Nucleus accumbens (tissue), 56 donors: ENCODE measurements around the gene NF1.
"Not testable (repeated sequence)": the region's sequence is repeated elsewhere in the genome, so short reads cannot be mapped to it uniquely, and the experiment has no call there.

Experiments
- DNase-seq, 56 donors: peaks; one replicate each; lab custom pipeline; 2025; lab: John Stamatoyannopoulos, UW

Gene NF1

GRCh38 chr17:31374503-31374902, 279.7 kb downstream of the NF1 start:
- no peak for DNase-seq

DNA sequence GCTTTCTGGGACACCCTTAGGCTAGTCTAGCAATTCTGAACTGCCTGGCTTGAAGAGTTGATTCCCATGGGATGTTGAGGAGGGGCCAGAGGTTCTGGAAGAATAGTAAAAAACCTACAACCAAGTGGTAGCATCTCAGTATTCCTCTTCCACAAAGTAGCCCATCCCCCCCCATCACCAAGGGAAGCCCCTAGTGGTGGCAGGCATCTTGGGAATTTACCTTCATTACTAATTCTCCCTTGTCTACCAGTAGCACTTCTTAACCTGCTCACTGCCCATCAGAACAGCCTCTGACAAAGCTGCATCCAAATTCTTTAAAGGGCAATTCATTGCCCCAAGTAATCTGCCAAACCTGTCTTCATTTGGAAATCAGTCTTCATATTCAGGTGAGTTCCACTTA, 283.9 kb downstream of the NF1 start:
- DNase-seq, result no peak

DNA sequence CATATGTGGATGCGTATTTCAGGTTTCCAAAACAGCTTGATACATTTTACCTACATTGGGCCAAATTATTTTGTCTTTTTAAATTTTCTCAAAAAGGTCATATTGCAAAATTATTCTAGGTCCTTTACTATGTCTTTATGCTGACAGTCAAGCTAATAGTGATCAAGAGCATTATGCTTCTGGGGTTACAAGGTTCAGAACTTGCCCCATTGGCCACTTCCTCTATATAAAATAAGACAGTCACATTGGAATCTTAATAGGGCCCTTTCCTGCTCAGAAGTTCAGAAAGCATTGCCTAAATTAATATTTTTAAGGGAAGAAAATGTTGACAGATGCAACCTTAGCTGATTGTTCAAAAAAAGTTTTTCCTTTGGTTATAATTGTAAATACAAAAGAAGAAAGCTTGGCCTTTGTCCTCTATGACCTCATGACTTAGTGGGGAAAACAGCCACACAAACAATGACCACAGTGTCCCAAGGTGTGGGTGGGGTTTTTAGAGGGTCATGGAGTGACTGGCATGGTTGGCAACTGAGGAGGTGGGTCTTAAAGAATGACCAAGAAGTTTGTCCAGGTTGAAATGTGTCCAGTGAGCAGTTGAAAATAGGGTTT, 284.9 kb downstream of the NF1 start:
- DNase-seq, result peak in 2 of 56 donors; percentile 3 to 12

DNA sequence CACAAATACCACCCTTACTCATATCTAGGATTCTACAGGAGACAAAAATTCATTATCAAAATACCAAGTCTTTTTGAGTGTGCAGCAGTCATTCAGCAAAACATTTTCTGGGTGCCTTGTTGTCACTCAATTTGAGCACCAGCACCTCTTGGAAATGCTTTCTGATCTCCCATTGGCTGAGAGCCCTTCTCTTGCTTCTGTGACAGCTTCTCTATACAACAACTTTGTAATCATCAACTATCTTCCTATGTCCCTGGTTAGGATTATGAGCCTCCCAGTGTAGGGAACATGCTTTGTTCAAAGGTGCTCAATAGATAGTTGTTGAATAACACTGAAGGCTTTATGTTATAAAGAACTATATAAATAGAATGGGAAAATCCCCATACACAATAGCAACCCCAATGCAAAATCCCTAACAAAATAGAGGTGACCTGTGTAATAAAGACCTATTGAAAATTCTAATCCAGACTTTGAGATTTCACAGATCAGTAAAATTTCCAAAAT, 286.4 kb downstream of the NF1 start:
- DNase-seq, result no peak

DNA sequence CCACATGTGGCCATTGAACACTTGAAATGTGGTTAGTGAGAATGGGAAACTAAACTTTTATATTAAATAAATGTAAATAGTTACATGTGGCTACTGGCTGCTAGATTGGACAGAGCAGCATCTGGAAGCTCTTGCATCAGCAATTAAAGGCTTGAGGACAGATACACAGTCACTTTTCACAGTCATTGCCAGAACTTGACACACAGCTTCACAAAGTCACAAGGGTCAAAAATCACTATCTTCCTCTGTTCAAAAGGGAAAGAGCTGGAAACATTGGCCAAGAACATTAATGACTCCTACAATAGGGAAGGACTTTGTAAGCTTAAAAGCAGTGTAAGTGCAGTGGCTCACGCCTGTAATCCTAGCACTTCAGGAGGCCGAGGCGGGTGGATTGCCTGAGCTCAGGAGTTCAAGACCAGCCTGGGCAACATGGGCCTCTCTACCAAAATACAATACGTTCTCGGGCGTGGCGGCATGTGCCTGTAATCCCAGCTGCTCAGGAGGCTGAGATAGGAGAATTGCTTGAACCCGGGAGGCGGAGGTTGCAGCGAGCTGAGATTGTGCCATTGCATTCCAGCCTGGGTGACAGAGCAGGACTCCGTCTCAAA, 288.0 kb downstream of the NF1 start:
- not testable (repeated sequence) for DNase-seq

DNA sequence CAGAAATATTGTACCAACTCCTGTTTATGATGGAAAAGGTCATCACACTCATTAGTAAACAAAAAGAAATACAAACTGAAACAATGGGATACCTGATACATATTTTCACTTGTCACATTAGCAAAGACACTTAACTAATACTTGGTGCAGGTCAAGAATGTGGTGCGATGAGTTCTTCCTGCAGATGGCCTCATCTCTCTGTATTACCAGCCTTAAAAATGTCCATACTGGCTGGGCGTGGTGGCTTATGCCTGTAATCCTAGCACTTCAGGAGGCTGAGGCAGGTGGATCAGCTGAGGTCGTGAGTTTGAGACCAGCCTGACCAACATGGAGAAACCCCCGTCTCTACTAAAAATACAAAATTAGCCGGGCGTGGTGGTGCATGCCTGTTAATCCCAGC, 288.7 kb downstream of the NF1 start:
- DNase-seq, result not testable (repeated sequence)

DNA sequence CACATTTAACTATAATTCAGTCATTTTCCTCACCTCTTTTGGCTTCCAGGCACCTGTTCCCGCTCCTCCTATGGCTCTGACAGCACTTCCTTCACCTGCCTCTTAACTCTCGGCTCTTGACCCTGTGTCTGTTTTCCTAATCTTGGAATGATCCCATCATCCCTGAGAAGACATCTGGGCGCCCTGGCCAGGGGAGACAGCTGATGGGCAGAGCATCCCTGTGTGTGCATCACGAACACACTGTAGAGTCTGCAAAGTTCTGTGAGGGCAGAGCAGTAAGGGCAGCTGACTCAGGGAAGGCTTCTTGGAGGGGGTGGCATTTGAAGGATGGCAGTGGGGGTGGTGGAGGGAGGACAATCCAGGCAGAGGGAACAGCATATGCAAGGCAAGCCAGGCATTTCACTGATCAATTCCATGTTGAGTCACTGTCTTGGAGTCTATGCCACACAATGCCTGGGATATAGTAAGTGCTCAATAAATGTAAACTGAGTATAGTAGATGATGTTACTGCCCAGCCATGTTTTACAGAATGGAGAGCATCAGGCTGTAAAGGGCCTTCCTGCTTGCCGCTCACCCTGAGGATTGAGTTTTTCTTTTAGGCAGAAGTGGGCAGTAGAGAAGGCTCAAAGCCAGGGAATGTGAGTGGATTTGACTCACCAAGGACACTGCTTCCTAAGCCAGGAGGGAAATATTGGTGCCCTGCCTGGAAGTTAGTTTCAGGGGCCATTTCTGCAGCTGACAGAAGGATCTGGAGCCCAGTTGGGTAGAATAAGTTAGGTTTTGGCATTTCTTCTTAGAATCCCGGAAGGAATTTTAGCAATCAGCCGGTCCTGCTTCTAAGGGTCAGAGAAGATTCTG, 290.9 kb downstream of the NF1 start:
- no peak for DNase-seq

- no peak for DNase-seq
These were observed 291.8 kb downstream of the NF1 start for GRCh38 chr17:31386542-31387075.

- DNase-seq, result no peak
These were observed 292.7 kb downstream of the NF1 start for GRCh38 chr17:31387438-31387837.

- no peak for DNase-seq
These were observed 293.6 kb downstream of the NF1 start for GRCh38 chr17:31388351-31388750.

DNA sequence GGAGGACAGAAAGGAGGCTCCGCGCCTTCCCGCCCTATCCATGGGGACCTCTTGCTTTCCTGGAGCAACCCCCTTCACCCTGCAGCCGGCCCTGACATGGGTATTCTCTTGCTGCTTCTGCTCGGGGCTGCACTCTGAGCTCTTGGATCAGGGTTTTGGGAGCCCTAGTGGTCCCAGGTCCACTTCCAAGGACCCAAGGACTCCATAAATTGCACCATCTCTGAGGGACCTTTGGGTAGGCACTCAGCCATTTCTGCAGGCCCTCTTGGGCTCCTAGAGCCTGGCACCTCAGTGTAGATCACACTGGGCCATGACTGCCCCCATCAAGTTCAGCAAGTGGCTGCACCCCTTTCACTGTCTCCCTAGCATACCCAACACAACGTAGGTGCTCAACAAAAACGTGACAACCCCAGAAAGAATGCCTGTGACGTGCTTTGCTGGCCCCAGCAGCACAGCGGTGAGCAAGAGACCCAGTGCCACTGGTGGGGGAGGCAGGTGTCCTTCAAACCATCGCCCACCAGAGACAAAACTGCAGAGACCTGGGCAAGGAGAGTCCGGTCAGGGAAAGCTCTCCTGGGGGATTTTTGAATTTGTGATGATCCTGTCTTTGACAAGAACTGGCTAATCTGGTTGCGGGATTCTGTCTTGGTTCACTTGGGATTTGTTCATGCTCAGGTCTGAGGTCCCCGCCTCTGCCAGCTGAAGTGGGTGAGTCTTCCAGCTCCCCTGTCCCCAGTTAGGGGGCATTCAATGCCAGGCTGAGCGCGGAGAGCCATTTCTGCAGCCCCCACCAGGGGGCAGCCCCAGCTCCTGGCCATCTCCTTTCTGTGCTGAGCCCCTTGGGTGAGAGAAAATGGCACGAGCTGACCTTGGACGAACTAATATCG, 294.2 kb downstream of the NF1 start:
- DNase-seq, result peak in 38 of 56 donors; percentile 15 to 72 (median 32)

- DNase-seq, result no peak
These were observed 295.0 kb downstream of the NF1 start for GRCh38 chr17:31389657-31390381.

- no peak for DNase-seq
These were observed 295.6 kb downstream of the NF1 start for GRCh38 chr17:31390426-31390747.

DNA sequence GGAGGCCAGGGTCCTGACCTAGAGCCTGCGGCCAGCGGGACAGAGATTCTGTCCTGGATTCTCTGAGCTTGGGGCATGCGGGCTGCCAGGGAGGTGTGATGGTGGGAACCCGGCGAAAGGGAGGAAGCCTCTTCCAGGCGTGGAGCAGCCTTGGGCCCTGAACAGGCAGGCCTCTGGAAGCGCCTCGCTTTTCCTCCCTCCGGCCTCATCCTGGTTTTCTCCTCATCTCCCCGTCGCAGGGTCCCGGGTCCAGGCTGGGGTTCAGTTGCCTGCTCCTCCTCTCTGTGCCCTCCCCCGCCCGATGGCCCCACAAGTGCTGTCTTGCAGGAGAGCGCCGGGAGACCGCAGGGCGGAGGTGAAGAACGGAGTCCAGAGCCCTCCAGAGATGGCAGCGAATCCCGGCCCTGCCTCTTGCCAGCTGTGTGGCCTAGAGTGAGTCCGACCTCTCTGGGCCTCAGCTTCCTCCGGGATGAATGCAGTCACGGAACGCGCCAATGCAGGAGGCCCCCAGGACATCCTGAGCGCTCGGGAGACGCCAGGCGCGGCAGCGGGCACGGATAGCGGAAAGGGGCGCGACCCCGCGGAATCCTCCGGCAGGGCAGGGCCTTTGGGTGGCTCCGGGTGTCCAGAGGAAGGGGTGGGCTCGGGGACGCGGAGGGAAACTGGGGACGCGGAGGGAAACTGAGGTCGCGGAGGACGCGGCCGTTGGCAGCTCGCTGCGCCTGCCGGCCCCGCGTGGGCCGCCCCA, 296.1 kb downstream of the NF1 start:
- peak in 9 of 56 donors; percentile 19 to 61 (median 41) for DNase-seq

DNA sequence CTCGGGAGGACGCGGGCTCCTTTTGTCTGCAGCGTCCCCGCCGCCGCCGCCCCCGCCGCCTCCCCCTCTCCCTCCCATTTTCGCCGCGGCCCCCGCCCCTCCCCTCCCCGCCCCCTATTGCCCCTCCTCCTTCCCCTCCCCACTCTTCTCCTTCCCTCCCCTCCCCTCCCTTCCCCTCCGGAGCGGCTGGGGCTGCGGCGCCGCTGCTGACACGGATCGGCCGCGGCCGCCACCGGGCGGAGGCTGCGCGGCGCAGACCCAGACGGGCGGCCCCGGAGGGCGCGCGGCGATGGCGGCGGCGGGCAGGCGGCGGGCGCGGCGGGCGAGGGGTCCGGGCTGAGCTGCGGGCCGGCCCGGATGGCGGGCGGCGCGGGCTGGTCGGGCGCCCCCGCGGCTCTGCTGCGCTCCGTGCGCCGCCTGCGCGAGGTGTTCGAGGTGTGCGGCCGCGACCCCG, 296.7 kb downstream of the NF1 start, which contains the start of gene RAB11FIP4:
Gene RAB11FIP4 (plus strand): TSS at position 180 of the 454 bp plus-strand sequence. CDS start 178 bp downstream, at position 358.
- peak in 28 of 56 donors; percentile 17 to 61 (median 43) for DNase-seq

DNA sequence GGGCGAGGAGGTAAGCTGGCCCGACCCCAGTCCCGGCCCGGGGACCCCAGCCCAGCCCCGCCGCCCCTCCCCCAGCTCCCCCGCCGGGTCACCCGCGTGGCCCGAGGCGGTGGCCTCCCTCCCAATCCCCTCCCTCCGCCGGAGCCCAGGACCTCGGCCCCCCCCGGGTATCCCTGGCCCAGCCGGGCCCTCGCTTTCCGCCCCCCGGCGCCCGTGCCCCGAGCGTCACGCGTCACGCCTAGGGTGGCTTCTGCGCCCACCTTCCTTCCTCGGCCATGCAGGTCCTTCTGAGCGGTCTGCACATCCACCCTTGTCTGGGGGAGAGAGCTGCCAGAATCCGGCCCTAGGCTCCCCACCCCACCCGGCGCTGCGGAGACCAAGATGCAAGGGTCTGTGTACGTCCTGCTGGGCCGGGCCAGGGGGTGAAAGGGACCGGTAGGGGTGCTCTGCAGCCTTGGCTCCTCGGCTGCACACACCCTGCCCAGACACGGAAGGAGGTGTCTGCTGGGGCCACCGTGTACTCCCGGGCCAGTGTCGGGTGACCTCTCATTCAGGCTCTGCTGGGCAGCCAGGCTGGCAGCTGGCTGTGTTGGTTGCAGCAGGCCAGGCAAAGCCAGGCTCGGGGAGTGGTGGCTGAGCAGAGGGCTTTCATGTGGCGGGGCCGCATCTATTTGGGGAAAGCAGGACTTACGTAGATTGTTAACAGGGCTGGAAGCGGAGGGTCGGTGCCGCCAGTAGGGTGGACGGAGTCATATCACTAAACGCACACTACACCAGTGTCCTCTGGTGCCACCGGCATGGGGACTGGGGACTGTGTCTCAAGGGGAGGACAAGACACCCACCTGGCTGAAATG, 297.5 kb downstream of the NF1 start:
- DNase-seq, result peak in 29 of 56 donors; percentile 11 to 61 (median 34)
